WTC11 (cell line): Measurements from ENCODE around the gene SLC8A3. TPM values are rescaled to one million over a fixed set of nuclear protein-coding genes. Genes with fewer than 3 reads are reported as not detected.

ENCODE experiments used
- ATAC-seq: fragments of 200-7000 bp; cut with Tn5 transposase; 2 replicates; pipeline ENCODE4 v1.10.0; 2021; ENCODE audit warnings: mild to moderate bottlenecking, moderate library complexity
- CTCF ChIA-PET: fragments of 300-600 bp; sonication (Branson Sonifier 250); formaldehyde crosslinking; loops from one replicate; lab custom pipeline; 2021; ENCODE audit warnings: antibody characterized with exemption; lab: Charles Lee
- POLR2A ChIA-PET: fragments of 350-600 bp; sonication (Branson Sonifier 250); formaldehyde crosslinking; loops from one replicate; lab custom pipeline; 2021; ENCODE audit warnings: antibody characterized with exemption; lab: Charles Lee
- DNase-seq: peaks from one replicate; pipeline ENCODE4 v3.0.0; 2021; ENCODE audit warnings: low spot score
- H3K27ac Mint-ChIP-seq: 2 replicates; pipeline ENCODE4 v1.8.0; 2021; ENCODE audit warnings: mixed read lengths
- H3K27me3 Mint-ChIP-seq: 2 replicates; pipeline ENCODE4 v1.8.0; 2021; ENCODE audit warnings: low read depth, mild to moderate bottlenecking, moderate library complexity, mixed read lengths
- H3K36me3 Mint-ChIP-seq: 2 replicates; pipeline ENCODE4 v1.8.0; 2021; ENCODE audit warnings: mixed read lengths
- H3K4me1 Mint-ChIP-seq: 2 replicates; pipeline ENCODE4 v1.8.0; 2022; ENCODE audit warnings: mixed read lengths
- H3K4me3 Mint-ChIP-seq: 2 replicates; pipeline ENCODE4 v1.8.0; 2021; ENCODE audit warnings: mild to moderate bottlenecking, moderate library complexity, mixed read lengths
- H3K9me3 Mint-ChIP-seq: 2 replicates; pipeline ENCODE4 v1.8.0; 2021; ENCODE audit warnings: mixed read lengths
- E2F4 ChIP-seq: sonication (generic); formaldehyde crosslinking; IDR thresholded peaks from 2 replicates; pipeline ENCODE4 v1.8.1; 2022; ENCODE audit warnings: low read depth, mild to moderate bottlenecking, moderate library complexity, missing genetic modification reagents, borderline replicate concordance
- ETV6 ChIP-seq: sonication (generic); formaldehyde crosslinking; IDR thresholded peaks from 2 replicates; pipeline ENCODE4 v1.8.1; 2022; ENCODE audit warnings: mild to moderate bottlenecking, missing genetic modification reagents
- FOXJ3 ChIP-seq: sonication (generic); formaldehyde crosslinking; IDR thresholded peaks from 2 replicates; pipeline ENCODE4 v1.9.0; 2021; ENCODE audit warnings: missing genetic modification reagents, mild to moderate bottlenecking, borderline replicate concordance
- NFE2L1 ChIP-seq: sonication (generic); formaldehyde crosslinking; IDR thresholded peaks from 2 replicates; pipeline ENCODE4 v1.8.1; 2023; ENCODE audit warnings: missing genetic modification reagents
- SMAD4 ChIP-seq: sonication (generic); formaldehyde crosslinking; IDR thresholded peaks from 2 replicates; pipeline ENCODE4 v1.8.0; 2022; ENCODE audit warnings: mild to moderate bottlenecking, missing genetic modification reagents
- TEAD1 ChIP-seq: sonication (generic); formaldehyde crosslinking; IDR thresholded peaks from 2 replicates; pipeline ENCODE4 v1.8.0; 2022; ENCODE audit warnings: mild to moderate bottlenecking, missing genetic modification reagents
- TEAD4 ChIP-seq: sonication (generic); formaldehyde crosslinking; IDR thresholded peaks from 2 replicates; pipeline ENCODE4 v1.8.0; 2022; ENCODE audit warnings: mild to moderate bottlenecking, missing genetic modification reagents
- TP53 ChIP-seq: sonication (generic); formaldehyde crosslinking; IDR thresholded peaks from 2 replicates; pipeline ENCODE4 v1.8.1; 2023; ENCODE audit warnings: mild to moderate bottlenecking, missing genetic modification reagents
- USF2 ChIP-seq: sonication (generic); formaldehyde crosslinking; IDR thresholded peaks from 2 replicates; pipeline ENCODE4 v1.8.1; 2023; ENCODE audit warnings: mild to moderate bottlenecking, missing genetic modification reagents, moderate library complexity
- ZNF263 ChIP-seq: sonication (generic); formaldehyde crosslinking; IDR thresholded peaks from 2 replicates; pipeline ENCODE4 v1.8.1; 2022; ENCODE audit warnings: low read depth, mild to moderate bottlenecking, moderate library complexity, missing genetic modification reagents
- ZNF281 ChIP-seq: sonication (generic); formaldehyde crosslinking; IDR thresholded peaks from 2 replicates; pipeline ENCODE4 v1.8.0; 2023; ENCODE audit warnings: mild to moderate bottlenecking, missing genetic modification reagents
- ZNF396 ChIP-seq: fragments of 250-450 bp; sonication (Bioruptor Pico); IDR thresholded peaks from 2 replicates; pipeline ENCODE4 v1.8.0; 2021; ENCODE audit warnings: mild to moderate bottlenecking, moderate library complexity, borderline replicate concordance
- ZNF423 ChIP-seq: fragments of 250-450 bp; sonication (Bioruptor Pico); IDR thresholded peaks from 2 replicates; pipeline ENCODE4 v2.1.2; 2022; ENCODE audit warnings: mild to moderate bottlenecking, moderate library complexity
- ZNF532 ChIP-seq: fragments of 250-450 bp; sonication (Bioruptor Pico); IDR thresholded peaks from 2 replicates; pipeline ENCODE4 v1.9.0; 2021; ENCODE audit warnings: mild to moderate bottlenecking, borderline replicate concordance
- total RNA-seq: library from RNA; stranded (reverse); gene quantifications from 3 replicates; pipeline ENCODE4 v1.2.3, GENCODE V29; 2021

Gene SLC8A3
- total RNA-seq, 1 experiment from 2014 or later = 0.63 TPM

DNA sequence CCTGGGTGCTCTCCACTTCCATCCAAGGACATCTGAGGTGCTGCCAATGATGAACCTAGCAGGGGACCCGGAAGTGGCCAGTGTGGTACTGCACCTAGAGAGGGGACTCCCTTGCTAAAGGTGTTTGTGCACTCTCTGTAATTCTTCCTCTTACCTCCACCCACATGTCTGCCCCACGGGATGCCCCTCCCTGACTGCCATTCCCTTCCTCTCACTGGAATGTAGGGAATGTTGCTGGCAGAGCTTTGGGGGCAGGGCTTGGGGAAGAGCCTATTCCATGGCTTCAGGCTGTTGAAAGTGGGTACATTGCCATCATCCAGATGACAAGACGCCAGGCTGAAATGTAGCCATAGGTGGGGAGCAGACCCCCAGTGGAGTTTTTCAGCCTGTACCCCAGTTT lies 156.3 kb downstream of the SLC8A3 start:
- CTCF ChIA-PET = interaction anchor here (1.1 to 2.2 kb wide), 7 partner anchors 13 to 285 kb away, joined by 3 to 14 read pairs (median 4); no protein-coding TSS in a partner anchor
- Mint-ChIP-seq H3K36me3 (no peaks in the 10 kb centered on the region), H3K9me3 (no peaks in the 10 kb centered on the region), H3K27me3 (no peaks in the 10 kb centered on the region; the same call in 1 of the 2 replicates), H3K4me3 (no peak overlapping the region), H3K4me1 (peaks cover 17% of the 10 kb centered on the region), H3K27ac (no peak overlapping the region)
- DNase-seq (peak; percentile 49), ATAC-seq (peak; percentile 81)
- POLR2A ChIA-PET = no interaction called here
- TF ChIP-seq ZNF281 (CRISPR knock-in tag) = 0 out of 2 replicates have a peak, but pooled peaks have one; percentile 36
- no peak for TF ChIP-seq ETV6 (CRISPR knock-in tag)
- TF ChIP-seq NFE2L1 = no peak
- no peak for TF ChIP-seq ZNF532 (CRISPR knock-in tag)
- TF ChIP-seq TEAD4 (CRISPR knock-in tag) = peak; percentile 68; the same call in 1 of the 2 replicates
- no peak for TF ChIP-seq FOXJ3
- peak; percentile 71; the same call in 1 of the 2 replicates for TF ChIP-seq TEAD1 (CRISPR knock-in tag)

- CTCF ChIA-PET = interaction anchor here (0.5 to 2.2 kb wide), 6 partner anchors 13 to 195 kb away, joined by 3 to 14 read pairs (median 4); no protein-coding TSS in a partner anchor
- no peak overlapping the region for H3K27ac Mint-ChIP-seq
- H3K9me3 Mint-ChIP-seq = no peaks in the 10 kb centered on the region
Observed at GRCh38 chr14:70032016-70032415, 156.7 kb downstream of the SLC8A3 start.

More at GRCh38 chr14:70032016-70032415, 156.7 kb downstream of the SLC8A3 start:
- peaks cover 17% of the 10 kb centered on the region for H3K4me1 Mint-ChIP-seq
- no peak for TF ChIP-seq SMAD4
- no peak for TF ChIP-seq TP53 (CRISPR knock-in tag)
- no peak for TF ChIP-seq ZNF396 (CRISPR knock-in tag)
- no peak for TF ChIP-seq E2F4 (CRISPR knock-in tag)
- TF ChIP-seq ZNF423 = no peak
- TF ChIP-seq ZNF263 (CRISPR knock-in tag) = no peak
- TF ChIP-seq USF2 = no peak
- TF ChIP-seq, all 79 proteins: peak for 0
- Mint-ChIP-seq H3K36me3 (no peaks in the 10 kb centered on the region), H3K4me3 (no peak overlapping the region), H3K27me3 (no peaks in the 10 kb centered on the region; the same call in 1 of the 2 replicates)
- ATAC-seq (no peak), DNase-seq (no peak)
- POLR2A ChIA-PET = no interaction called here
